KG1 (cell line): ENCODE measurements around the gene SAMD4A.
"Not testable (repeated sequence)": the region's sequence is repeated elsewhere in the genome, so short reads cannot be mapped to it uniquely, and the experiment has no call there.

ENCODE experiments used
- DNase-seq: peaks from one replicate; lab custom pipeline; 2025; lab: John Stamatoyannopoulos, UW

Gene SAMD4A

GRCh38 chr14:54734966-54735365, 168.0 kb downstream of the SAMD4A start:
- DNase-seq = no peak

- no peak for DNase-seq
These were observed 168.5 kb downstream of the SAMD4A start for GRCh38 chr14:54735424-54735823.

DNA sequence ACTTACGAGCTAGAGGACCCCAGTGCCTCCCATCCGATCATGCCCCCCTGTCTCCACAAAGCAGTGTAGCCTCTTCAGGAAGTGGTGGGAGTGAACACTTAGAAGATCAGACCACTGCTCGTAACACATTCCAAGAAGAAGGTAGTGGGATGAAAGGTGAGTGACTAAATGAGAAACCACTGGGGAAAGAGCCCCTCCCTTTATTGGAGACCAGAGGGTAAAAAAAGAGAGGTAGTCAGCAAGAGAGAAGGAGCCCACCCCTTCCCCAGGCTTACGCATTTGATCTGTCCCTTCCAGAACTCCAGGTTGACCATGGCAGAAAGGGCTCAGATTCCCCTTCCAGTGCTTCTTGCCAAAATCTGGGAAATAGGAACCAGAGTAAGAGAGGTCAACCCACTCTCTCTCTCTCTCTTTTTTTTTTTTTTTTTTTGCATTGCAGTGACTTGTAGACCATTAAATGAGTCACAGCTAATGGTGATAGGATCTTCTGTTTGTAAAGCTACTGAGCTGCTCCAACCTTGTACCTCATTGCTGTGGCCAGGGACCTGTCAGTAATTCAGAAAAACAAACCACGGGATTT, 170.3 kb downstream of the SAMD4A start:
- DNase-seq = no peak

- no peak for DNase-seq
These were observed 171.1 kb downstream of the SAMD4A start for GRCh38 chr14:54738009-54738408.

DNA sequence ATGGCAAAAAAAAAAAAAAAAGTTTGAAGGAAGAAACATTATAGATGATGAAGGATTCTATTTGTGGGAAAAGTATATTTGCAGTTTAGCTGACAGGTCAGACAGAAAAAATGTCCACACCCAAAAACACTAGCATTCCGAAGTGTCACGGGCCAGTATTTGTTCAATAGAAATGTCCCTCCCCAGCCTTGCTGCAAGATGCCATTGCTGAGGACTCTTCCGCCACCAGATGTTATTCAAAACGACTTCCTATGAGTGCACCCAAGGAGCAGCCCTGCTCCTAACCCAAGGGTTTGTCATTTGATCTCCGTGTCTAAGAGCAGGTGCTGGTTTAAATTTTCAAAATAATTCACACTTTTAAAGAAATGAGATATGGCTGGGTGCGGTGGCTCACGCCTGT, 172.6 kb downstream of the SAMD4A start:
- DNase-seq = no peak

DNA sequence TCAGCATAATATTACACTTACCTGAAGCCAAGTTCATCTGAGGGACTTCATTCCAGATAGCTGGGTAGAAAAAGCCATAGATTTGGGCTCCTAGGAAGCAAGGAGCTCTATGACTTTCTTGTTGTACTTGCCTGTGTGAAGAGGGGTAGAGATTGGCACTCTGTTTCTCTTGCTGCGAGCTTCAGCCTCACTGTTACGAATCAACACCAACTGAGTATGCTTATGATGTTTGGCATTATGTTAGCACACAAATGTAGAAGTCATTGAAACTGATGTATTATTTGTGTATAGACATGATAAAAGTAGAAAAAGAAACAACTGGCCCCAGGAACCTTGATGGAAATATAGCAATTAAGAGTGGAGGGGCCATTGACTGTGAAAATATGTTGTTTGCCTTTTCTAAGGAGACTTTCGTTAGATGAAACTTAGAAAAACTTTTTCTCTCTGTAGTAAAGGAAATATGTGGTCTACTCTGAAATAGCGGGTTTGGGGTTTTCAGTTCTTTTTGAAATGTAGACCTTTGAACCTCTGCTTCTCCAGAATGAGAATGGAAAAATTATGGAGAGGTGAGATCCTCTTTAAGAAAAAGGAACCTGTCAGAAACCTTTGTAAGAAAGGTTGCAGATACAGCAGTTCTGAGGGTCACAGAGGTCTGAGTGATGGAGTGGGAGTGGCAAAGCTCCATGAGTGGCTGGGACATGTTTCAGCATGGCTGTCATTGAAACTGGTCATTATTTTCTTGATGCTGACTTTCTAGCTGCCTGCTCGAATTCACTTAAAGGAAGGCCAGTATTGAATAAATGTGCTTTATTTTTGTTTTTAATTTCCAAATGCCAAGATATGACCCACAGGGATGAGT, 175.8 kb downstream of the SAMD4A start:
- DNase-seq = no peak

DNA sequence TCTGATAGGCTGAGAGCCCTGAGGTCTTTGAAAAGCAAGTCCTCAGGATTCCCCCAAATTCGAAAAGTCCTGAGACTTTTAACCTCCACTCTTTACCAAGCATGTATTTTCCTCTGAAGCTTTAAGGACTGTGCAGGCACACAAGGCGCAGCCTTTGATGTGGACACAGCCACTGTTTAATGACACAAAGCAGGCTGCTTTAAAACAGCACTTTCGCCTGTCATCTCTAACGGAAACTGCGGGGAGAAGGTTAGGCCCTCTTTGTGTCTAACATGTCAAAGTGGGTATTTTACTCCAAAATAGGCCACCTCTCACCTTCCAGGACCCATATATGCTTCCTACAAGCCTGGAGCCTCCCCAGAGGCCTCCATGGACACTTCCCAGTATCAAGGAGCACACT, 176.5 kb downstream of the SAMD4A start:
- DNase-seq = no peak

DNA sequence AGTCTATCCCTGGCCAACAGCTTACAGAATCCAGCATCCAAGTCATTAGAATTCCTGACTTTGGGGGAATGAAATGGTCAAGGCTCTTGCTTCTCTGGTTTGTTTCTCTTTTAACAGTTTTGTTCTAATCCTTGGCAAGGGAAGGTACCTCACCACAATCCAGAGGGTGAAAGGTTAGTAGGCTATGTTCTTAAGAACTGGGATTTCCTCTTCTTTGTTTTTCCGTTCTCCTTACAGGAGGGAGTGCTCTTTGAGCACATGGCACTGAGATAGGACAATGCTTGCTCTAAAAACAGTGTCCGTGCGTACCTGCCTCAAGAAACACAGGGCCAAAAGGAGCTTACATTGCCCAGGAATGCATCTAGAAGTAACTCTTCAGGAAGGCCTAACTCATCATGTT, 179.1 kb downstream of the SAMD4A start:
- no peak for DNase-seq

DNA sequence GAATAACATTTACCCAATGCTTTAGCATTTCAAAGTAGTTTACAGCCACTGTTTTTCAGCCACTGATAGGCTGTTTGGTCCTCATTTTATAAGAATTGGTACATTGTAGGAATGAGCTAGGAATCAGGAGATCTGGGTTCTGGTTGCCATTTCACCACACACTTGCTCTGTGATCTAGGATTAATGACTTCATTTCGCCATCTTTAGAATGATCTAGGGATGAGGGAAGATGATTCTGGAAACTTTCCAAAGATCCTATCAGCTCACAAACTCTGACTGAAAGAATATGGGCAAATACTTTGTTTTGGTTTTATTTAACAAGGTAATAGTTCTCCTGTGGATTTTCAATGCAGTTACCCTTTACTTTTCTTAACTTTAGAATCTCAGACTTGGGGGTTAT, 180.7 kb downstream of the SAMD4A start:
- DNase-seq = no peak

GRCh38 chr14:54749180-54749579, 182.3 kb downstream of the SAMD4A start:
- DNase-seq = no peak

DNA sequence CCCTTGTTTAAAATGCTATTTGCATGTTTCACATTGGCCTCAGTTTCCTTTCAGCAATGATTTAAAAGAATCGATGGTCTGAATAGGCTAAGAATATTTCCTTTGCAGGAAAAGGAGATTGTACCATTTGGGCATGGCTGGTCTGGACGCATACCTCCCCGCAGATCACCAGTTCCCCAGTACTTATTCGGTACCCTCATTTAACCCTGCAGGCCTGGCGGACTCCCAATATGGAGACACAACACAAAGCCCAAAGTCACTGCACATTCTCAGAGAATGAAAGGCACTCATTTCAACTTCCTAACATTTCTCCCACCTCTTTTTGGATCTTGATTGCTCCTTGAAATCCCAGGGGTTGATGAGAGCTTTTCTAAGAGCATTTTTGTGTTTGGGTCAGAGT, 182.8 kb downstream of the SAMD4A start:
- DNase-seq = no peak

- DNase-seq = not testable (repeated sequence)
These were observed 185.7 kb downstream of the SAMD4A start for GRCh38 chr14:54752611-54753010.

DNA sequence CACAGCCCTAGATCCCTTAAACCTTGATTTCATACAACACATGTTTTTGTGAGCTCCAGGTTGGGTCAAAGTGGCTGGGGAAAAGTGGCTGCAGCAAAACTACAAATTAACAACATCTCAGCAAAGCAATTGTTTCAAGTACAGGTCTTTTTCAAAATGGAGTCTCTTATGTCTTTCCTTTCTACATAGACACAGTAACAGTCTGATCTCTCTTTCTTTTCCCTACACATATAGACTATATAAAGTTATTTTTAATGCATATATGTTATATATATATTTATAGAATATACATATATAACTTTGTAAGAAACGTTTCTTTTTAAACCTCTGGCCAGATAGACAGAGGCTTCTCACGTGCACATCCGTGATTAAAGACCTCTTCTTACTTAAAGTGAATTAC, 186.5 kb downstream of the SAMD4A start:
- not testable (repeated sequence) for DNase-seq

DNA sequence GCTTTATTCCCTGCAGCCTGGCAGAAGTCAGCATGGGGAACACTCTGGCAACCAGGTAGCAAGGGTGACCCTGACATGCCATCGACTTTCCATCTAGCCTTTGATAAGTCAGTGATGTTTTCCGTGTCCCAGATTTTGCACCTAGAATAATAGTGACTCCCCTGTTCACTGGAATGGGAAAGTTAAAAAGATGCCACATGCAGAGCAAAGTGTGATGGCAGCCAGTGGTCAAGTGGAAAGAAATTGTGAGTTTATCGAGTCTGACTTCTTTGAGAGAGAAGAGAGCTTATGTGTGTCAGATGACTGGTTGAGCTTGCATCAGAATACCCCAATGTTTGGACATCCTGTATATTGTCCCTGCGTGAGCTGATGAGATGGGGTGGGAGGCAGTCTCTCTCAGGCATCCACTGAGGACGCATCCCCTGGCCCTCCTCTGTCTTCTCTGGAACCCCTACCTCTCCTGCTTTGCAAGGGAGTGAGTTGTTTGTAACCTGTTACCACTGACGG, 187.2 kb downstream of the SAMD4A start:
- no peak for DNase-seq

GRCh38 chr14:54754623-54755386, 187.9 kb downstream of the SAMD4A start:
- no peak for DNase-seq

DNA sequence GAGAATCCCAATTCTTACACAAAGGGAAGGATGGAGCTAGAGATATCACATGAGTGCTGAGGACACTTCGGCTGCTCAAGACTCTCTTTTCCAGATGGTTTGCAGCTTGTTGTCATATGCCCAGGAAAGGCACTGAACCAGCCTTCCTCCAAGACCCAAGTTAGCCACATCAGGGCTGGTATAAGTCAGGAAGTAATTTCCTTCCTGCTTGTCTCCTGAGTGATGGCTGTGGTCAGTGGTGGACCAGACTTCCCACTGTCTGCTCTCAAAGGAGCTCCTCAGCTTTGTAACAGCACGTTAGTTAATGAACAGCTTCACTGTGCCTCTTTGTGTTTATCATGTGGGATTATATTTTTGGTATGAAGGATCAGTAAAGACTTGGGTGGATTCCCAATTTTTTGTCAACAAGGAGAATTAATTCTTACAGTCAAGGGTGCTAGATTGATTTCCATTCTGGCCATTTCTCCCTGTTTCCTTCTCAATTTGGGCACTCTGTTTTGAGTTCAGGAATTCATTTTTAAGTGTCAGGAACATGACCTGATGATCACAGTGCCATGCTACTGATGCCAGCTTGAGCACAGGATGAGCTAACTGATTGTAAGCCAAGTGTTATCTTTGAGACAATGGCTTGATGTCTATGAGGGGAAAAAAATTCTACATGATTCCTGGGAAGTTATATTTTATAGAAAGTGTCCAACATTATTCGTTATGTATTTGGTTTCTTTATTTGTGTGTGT, 189.9 kb downstream of the SAMD4A start:
- DNase-seq = no peak

DNA sequence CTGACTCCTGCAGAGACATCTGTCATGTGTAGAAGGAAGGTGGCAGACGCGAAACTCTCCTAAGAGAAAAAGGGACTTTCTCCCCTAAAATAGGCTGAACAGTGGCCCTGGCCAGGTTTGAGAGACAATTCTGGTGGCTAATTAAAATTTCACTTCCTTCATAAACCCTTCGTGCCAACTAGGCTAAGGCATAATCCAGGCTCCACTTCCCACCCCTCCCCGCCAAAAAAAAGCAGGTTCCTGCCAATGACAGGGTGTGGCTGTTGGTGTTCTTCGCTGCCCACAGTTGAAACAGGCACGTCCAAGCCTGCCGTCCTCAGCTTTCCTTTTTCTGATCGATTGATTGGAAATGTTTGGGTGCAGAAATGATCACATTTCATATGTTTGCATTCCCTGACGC, 191.1 kb downstream of the SAMD4A start:
- DNase-seq = no peak

DNA sequence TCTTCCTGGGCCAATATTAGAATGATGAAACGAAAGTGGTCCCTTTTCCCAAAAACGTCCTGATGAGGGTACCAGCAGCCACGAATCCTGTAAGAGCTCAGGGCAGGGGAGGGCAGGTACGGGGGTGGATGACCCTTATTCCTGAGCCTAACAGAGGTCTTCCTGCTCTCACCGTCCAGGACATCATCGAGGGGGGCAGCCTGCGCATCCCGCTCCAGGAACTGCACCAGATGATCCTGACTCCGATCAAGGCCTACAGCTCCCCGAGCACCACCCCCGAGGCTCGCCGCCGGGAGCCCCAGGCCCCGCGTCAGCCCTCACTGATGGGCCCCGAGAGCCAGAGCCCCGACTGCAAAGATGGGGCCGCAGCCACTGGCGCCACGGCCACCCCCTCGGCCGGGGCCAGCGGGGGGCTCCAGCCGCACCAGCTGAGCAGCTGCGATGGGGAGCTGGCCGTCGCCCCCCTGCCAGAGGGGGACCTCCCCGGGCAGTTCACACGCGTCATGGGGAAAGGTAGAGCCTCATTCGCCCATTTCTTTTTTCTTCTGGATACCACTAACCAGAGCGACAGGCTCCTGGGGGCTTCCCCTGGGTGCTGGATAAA, 193.2 kb downstream of the SAMD4A start:
- no peak for DNase-seq

- DNase-seq = no peak
These were observed 194.1 kb downstream of the SAMD4A start for GRCh38 chr14:54760866-54761575.

- no peak for DNase-seq
These were observed 194.9 kb downstream of the SAMD4A start for GRCh38 chr14:54761835-54762234.

GRCh38 chr14:54762296-54762695, 195.4 kb downstream of the SAMD4A start:
- no peak for DNase-seq
